Hepatocyte (in vitro differentiated cells): ENCODE measurements around the gene NUP153.

ENCODE experiments used
- CTCF ChIP-seq: fragments of 200-600 bp; sonication (generic); IDR thresholded peaks from 2 replicates; pipeline ENCODE4 v1.5.1; 2016; ENCODE audit warnings: antibody characterized with exemption, mild to moderate bottlenecking; ENCODE audit not compliant: poor library complexity
- EZH2phosphoT487 ChIP-seq: fragments of 200-600 bp; sonication (generic); IDR thresholded peaks from one replicate; pipeline ENCODE4 v1.6.1; 2018; ENCODE audit warnings: antibody characterized with exemption, mild to moderate bottlenecking, low read depth, moderate library complexity; ENCODE audit not compliant: unreplicated experiment, severe bottlenecking

- no peak for TF ChIP-seq CTCF
- no peak for TF ChIP-seq EZH2phosphoT487
These were observed 131.7 kb downstream of the NUP153 start for GRCh38 chr6:17574866-17575560.
